HG02870 (cell line): Measurements from ENCODE around the gene SHISA2.

Experiments
- ATAC-seq: cut with Tn5 transposase; IDR thresholded peaks from one replicate; pipeline ENCODE4 v1.9.1; 2021; ENCODE audit warnings: mild to moderate bottlenecking, moderate library complexity; ENCODE audit not compliant: unreplicated experiment

The SHISA2 gene

DNA sequence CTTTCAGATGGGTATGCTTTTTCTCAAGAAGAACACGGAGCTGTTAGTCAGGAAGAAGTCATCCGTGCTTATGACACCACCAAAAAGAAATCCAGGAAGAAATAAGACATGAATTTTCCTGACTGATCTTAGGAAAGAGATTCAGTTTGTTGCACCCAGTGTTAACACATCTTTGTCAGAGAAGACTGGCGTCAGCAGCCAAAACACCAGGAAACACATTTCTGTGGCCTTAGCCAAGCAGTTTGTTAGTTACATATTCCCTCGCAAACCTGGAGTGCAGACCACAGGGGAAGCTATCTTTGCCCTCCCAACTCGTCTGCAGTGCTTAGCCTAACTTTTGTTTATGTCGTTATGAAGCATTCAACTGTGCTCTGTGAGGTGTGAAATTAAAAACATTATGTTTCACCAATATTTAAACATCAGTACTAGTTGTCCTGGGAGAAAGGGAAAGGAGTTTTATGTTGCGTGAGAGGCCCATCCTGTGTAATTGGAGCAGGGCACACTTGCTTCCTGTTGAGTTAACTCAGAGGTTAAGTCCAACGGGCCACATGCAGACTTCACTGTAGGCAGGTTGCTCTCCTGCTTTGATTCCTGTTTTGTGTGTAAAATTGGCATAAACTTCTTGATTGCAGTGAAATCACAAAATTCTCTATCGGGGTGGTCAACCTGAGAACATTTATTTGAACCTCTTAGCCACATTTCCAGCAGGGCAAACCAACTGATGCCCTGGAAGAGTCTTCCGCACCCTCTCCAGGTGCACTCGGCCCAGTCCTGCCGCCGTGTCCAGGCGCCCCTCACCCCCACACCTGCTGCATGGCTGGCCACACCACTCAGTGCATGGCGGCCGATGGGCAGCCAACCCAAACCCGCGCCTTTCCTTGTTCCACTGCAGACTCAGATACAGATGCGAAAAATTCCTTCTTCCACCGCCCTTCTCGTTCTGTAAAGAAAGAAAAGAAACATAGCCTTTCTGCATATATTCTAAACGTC is 31.6 kb downstream of the SHISA2 start:
- no peak for ATAC-seq

DNA sequence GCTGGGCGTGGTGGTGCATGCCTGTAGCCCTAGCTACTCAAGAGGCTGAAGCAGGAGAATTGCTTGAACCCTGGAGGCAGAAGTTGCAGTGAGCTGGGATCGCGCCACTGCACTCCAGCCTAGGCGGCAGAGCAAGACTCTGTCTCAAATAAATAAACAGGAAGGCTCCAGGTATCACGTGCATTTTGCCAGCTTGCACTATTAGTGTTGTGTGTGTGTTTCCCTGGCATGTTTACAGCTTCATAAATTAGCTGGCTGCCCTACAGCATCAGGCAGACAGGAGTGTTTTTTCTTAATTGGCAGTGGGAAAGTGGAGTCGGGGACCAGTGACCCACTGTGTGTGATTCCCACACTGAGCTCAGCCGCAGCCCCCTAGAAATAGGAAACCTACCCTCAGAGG is 32.6 kb downstream of the SHISA2 start:
- ATAC-seq = no peak

DNA sequence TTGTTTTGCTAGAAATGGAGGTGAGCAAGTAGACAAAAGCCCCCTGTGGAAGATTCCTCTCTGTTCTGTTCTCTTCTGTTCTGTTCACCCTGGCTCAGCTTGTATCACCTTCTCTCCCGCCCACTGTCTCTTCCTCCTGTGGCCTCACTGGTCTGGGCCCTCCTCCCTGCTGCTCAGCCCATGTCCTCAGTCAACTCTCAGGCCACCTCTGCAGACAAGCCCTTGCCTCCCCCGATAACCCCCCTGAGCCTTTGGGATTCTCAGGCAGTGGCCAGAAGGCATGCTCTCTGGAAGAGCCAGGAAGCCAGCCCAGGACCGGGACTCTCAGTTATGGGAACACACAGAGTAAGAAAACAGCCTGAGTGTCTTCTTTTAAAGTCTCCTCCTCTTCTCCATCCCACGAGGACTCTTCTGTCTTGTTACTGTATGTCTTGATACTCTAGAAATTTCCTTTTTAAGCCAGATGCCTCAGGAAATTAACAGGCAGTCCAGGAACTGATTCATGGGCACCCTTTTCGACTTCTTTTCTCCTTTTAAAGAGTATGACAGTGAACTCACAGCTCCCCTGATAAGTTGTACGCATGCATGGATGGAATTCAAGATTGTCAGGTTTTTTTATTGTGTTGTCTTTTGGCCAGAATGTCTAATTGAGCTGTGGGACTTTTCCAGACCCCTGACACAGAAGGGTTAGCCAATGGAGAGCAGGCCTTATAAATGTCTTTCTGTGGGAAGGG is 33.7 kb downstream of the SHISA2 start:
- ATAC-seq = no peak

DNA sequence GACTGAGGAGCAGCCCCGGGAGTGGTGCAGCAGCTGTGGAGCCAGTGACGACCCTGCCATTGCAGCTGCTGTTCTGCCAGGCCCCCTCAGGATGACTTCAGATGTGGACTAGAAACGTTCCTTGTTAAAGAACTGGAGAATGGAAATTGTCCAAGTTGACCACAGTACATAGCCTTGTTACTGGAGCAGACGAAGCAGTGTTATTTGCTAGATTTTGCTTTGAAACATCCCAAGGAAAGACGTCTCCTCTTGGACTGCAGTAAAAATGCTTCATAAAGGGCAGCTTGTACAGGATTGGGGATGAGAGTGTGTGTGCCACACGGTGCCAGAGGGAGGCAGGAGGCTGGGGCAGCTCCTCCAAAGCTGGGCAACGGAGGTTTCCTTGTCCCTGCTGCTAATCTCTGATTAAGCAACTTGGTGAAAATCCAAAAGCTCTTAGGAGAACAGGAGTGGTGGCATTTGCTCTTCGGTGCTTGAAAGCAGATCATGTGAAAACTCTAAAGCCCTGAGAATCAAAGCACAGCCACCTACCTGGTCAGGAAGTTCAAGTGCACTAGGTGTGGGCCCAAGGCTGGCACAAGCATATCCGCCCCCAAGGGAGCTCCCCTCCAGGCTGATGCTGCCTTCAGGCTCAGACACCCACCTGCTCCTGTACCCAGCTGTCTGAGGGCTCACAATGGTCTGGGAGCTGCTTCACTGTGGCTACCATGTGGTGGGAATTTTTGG is 34.5 kb downstream of the SHISA2 start:
- no peak for ATAC-seq

DNA sequence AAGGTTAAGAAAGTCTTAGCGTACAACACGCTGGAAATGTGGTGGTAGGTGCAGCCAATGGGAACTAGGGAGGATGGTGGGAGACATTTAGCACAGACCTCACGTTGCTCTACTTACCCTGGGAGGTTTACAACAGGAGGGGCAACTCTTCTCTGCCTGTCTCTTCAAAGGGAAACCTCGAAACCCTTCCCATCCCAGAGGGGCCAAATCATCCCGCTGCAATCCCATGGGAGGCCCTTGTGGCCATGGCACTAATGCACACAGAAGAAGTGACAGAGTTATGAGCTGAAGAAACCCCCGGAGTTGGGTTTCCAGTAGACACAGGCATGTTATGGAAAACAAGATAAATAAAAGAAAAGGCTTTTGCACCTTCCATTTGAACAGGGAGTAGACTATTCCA is 35.6 kb downstream of the SHISA2 start:
- no peak for ATAC-seq

DNA sequence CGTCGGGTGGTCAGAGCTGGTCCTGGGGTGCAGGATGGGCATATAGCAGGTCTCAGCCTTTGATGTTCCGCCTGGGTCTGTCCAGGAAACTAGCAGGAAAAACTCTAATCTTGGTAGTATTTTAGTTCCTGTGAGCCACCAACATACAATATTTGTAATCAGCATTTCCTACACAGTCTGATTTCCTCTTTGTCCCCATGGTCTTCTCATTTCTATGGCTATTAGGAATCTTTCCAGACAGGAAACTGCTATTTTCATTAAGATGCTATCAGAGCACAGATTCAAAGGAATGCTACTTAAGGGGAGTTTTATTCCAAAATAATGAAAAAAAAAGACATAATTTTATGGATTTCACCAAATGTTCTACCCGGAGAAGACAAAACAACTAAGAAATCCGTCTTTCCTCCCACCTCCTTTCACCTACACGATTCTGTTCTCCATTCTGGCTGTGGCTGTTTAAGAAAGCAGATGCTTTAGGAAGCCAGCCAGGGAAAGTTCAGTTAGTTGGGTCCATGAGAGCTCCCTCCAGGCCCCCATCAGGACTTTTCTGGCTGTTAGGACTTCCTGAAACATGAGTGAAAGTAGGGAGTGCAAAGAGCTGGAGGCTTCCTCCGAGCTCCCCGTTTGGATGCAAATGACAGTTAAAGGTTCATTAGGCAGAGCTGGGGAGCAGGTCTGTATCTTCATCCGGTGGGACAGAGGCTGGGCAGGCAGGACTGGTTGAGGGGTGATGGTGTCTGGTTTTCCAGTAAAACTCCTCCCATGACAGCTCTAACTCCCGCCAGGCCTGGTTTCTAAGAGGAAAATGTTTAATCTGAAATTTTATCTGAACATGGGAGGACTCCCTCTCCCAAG is 36.3 kb downstream of the SHISA2 start:
- no peak for ATAC-seq

DNA sequence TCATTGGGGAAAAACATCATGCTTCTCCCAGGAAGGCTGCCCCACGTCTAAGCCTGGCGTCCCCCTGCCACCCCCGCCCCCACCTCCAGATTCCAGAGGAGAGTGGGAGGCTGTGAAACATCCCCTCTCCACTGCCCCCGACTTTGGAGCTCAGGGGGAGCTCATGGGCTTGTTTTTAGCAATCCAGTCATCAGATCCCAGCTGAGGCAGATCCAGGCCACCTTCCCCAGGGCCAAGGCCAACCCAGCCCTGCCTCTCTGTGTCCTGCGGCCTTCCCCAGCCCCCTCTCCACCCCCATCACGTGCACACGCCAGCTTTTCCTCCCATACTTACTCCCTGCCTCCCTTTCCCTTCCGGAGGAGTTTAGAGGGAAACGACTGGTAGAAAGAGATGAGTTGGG is 38.8 kb downstream of the SHISA2 start:
- ATAC-seq = no peak

DNA sequence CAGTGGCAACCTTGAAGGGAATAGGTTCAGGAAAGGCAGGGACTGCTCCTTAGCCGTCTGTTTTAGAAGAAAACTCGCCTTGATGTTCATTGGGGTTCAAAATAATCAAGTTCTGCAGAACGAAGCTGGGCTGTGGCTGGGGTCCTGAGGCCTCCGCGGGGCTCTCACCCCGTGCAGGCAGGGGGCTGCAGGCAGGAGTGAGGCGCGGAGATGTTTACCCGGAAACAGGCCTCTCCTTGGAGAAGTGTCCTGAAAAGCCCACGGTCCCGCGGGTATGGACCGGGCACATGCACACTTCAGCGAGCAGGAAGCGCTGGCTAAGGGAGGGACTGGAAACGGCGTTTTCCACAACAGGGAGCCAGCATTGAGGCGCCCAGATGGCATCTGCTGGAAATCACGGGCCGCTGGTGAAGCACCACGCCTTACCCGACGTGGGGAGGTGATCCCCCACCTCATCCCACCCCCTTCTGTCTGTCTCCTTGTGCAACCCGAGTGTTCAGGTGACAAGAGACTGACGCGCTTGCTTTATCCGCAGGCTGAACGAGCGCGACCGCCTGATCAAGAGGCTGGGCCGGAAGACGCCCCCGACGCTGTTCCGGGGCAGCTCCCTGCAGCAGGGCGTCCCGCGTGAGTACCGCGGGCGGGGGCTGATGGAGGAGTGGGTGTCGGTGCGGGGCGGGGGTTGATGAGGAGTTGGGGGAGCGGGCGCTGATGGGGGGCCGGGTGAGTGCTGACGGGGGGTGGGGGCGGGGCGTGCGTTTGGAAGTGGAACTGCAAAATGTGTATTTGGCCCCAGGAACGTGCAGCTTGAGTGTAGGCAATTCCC is 39.6 kb downstream of the SHISA2 start:
- no peak for ATAC-seq

DNA sequence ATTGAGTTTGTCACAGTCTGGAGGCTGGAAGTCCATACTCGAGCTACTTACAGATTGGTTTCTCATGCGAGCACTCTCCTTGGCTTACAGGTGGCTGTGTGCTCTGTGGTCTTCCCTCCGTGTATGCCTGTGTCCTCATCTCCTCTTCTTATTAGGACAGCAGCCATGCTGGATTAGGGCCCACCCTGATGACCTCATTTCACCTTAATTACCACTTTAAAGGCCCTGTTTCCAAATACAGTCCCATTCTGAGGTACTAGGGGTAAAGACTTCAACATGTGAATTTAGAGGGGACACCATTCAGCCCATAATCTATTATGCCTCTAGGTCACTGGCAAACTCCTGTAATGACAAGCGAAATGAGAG is 40.6 kb downstream of the SHISA2 start:
- ATAC-seq = no peak

DNA sequence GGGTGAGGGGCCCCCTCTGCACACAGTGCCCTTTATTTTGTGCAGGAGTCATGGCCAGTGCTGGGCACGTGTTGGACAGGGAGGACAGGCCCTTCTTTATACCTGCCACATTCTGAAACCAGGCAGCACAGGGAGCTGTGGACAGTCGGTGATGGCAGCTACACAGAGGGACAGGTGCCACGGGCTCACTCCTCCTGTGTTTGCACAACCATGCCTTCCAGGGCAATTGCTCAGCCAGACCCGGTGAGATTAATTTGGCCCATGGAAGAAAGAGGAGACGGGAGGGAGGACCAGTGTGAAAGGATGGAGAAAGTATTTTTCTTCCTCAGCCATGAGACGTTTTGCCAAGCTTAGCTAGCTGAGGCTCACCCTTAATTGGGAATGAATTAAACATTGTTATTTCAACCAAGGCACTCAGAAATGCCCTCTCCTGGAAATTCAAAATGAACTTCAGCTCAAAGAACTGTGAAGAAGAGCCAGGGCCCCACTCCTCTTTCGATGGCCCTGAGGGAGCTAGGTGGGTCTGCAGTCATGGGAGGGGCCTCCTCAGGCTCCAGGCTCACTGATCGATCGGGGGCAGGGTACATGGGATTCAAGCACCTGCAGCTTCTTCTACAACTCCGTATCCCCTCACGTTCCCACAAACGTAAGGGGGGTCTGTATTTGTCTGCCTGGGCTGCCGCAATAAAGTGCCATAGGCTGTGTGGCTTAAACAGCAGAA is 41.2 kb downstream of the SHISA2 start:
- ATAC-seq = no peak

DNA sequence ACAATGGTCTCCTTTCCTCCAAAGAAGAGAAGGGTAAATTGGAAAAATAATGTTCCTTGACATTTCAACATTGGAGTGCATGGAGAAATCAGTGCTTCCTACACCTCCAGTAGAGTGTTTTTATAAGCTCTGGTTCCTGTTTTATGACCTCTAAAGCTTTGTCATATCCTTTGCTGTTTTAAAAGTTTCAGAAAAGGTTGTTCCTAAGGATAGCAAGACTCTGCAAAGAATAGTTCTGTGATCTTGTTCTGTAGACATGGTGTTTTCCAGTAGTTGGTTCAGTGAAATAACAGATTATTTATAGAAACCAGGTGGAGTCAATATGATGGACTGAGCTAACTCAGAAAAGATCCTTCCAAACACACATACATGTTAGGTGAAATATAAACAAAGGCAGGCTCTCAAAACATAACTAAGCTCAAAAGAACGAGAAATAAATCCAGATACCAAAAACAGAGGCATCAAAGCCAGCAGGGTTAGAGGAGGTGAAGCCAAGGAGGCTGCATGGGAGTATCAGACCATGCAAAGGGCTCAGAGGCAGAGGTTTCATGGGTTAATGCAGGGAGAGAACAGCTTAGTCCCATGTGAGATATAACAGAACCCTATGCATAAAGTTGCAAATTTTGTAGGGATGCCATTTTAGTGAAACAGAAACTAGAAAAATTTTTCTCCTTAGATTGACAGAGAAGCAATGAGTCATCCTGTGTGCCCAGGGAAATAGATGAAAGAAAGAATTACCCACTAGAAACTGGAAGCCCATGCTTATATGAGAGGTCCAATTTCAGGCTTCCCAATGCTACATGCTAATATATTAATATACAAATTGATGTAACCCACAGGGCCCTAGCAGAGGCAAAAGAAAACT is 44.3 kb downstream of the SHISA2 start:
- no peak for ATAC-seq
